GM23338 (cell line): ENCODE results near the gene TRIM38. TPM values are rescaled to one million over a fixed set of nuclear protein-coding genes. Genes with fewer than 3 reads are reported as not detected.

Experiments used
- CREB1 ChIP-seq: fragments of 250-450 bp; sonication (Bioruptor Pico); IDR thresholded peaks from 2 replicates; pipeline ENCODE4 v1.5.0; 2020; ENCODE audit warnings: low read depth, mild to moderate bottlenecking, moderate library complexity
- CTCF ChIP-seq, 2 experiments: fragments of 200-600 bp in 1 of 2; sonication (generic) in 1 of 2; conservative IDR thresholded peaks; 2 replicates each; pipeline versions ENCODE4 v1.5.1 to v1.6.1; 2016 to 2017; ENCODE audit warnings: antibody characterized with exemption in 2 of 2, low read depth in 2 of 2, mild to moderate bottlenecking in 2 of 2, moderate library complexity in 1 of 2
- ETS1 ChIP-seq: IDR thresholded peaks from 2 replicates; pipeline ENCODE4 v1.6.1; 2016; ENCODE audit warnings: antibody characterized with exemption
- EZH2 ChIP-seq: fragments of 200-600 bp; sonication (generic); IDR thresholded peaks from one replicate; pipeline ENCODE4 v1.8.0; 2017; ENCODE audit warnings: antibody characterized with exemption, mild to moderate bottlenecking, low read depth; ENCODE audit not compliant: unreplicated experiment
- POLR2AphosphoS5 ChIP-seq: IDR thresholded peaks from 2 replicates; pipeline ENCODE4 v1.6.1; 2016; ENCODE audit warnings: antibody characterized with exemption, low read depth
- STAT1 ChIP-seq: IDR thresholded peaks from one replicate; pipeline ENCODE4 v1.6.1; 2016; ENCODE audit warnings: antibody characterized with exemption; ENCODE audit not compliant: unreplicated experiment
- ZNF114 ChIP-seq: fragments of 250-450 bp; sonication (Bioruptor Pico); IDR thresholded peaks from 2 replicates; pipeline ENCODE4 v1.5.0; 2020; ENCODE audit warnings: mild to moderate bottlenecking, moderate library complexity
- ZNF462 ChIP-seq: fragments of 250-450 bp; sonication (Bioruptor Pico); IDR thresholded peaks from 2 replicates; pipeline ENCODE4 v1.5.0; 2020; ENCODE audit warnings: mild to moderate bottlenecking, moderate library complexity
- polyA plus RNA-seq: library from polyadenylated mRNA; unstranded; fragments of >200 nt; fragmentation: Nextera tagmentation; extraction: Ambion mirVana; gene quantifications from 2 replicates; pipeline ENCODE4 v1.2.1, GENCODE V29; 2016
- total RNA-seq: library from RNA; depleted of rRNA; stranded (reverse); fragments of >200 nt; shearing (Covaris generic); gene quantifications from 2 replicates; pipeline ENCODE4 v1.2.3, GENCODE V29; 2014

The TRIM38 gene
- total and polyA plus RNA-seq, 2 experiments from 2014 or later: 0.66 to 0.82 TPM

GRCh38 chr6:25966711-25967110 is 4.1 kb downstream of the TRIM38 start (continued):
- no peak for TF ChIP-seq ZNF462 (CRISPR knock-in tag)
- TF ChIP-seq STAT1: no peak
- no peak for TF ChIP-seq CTCF (conservative IDR thresholded peaks at IDR 0.05; ENCODE audit: low read depth in 2 of 2)
- no peak for TF ChIP-seq POLR2AphosphoS5
- no peak for TF ChIP-seq EZH2
- no peak for TF ChIP-seq ZNF114 (CRISPR knock-in tag)
- TF ChIP-seq ETS1: no peak
- no peak for TF ChIP-seq CREB1 (CRISPR knock-in tag)
